Measurements from ENCODE around the gene RAB1A.

GRCh38 chr2:65077898-65078297 is 52.0 kb downstream of the RAB1A start:
- TF ChIP-seq, protein P1, sequence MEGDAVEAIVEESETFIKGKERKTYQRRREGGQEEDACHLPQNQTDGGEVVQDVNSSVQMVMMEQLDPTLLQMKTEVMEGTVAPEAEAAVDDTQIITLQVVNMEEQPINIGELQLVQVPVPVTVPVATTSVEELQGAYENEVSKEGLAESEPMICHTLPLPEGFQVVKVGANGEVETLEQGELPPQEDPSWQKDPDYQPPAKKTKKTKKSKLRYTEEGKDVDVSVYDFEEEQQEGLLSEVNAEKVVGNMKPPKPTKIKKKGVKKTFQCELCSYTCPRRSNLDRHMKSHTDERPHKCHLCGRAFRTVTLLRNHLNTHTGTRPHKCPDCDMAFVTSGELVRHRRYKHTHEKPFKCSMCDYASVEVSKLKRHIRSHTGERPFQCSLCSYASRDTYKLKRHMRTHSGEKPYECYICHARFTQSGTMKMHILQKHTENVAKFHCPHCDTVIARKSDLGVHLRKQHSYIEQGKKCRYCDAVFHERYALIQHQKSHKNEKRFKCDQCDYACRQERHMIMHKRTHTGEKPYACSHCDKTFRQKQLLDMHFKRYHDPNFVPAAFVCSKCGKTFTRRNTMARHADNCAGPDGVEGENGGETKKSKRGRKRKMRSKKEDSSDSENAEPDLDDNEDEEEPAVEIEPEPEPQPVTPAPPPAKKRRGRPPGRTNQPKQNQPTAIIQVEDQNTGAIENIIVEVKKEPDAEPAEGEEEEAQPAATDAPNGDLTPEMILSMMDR (IDR thresholded peaks at IDR 0.05) = no peak
- TF ChIP-seq POLR2A (IDR thresholded peaks at IDR 0.05) = no peak
